ENCODE measurements around the gene TSHZ2. TPM values are rescaled to one million over a fixed set of nuclear protein-coding genes. Genes with fewer than 3 reads are reported as not detected.

The TSHZ2 gene
- total RNA-seq, 6 experiments from 2014 or later, result not detected

DNA sequence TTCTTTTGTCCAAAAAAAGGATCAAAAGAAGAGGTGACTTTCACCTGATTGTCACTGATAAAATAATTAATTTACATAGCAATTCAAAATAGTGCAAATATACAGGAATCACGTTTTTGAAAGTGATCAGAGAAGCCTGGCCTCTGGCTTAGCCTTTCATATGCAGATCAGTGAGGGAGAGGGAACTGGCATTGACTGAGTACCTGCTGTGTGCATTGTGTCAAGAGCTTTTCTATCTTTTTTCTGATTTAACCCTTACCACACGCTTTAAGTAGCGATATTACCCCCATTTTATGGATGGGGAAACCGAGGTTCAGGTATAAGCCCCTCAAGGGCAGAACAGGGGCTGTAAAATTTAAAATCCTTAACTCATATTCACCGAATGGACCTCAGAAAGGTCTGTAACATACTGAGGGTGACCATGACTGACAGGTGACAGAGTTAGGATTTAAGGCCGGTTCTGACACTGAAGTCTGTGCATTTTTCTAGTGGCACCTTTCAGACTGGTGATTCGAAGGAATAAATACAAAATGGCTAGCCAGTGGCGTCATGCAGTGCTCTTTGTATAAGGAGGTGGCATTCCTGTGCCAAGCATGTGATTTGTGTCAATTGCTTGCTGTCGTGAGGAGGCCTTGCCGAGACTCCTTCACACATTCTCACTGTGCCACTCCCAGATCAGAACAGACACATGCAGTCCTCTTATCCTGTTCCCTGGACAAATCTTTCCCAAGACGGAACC, 310.2 kb downstream of the TSHZ2 start:
- H3K27ac Mint-ChIP-seq, result no peak overlapping the region
- no peaks in the 10 kb centered on the region for H3K4me1 Mint-ChIP-seq (ENCODE audit: low read depth)
- no peaks in the 10 kb centered on the region; the same call in 1 of the 2 replicates for H3K27me3 Mint-ChIP-seq (ENCODE audit: insufficient read depth)
- H3K36me3 Mint-ChIP-seq (ENCODE audit: low read depth), result no peaks in the 10 kb centered on the region
- no peak overlapping the region for H3K4me3 Mint-ChIP-seq
- DNase-seq, result no peak
- peaks cover 11% of the 10 kb centered on the region for H3K9me3 Mint-ChIP-seq
- TF ChIP-seq, protein P1, sequence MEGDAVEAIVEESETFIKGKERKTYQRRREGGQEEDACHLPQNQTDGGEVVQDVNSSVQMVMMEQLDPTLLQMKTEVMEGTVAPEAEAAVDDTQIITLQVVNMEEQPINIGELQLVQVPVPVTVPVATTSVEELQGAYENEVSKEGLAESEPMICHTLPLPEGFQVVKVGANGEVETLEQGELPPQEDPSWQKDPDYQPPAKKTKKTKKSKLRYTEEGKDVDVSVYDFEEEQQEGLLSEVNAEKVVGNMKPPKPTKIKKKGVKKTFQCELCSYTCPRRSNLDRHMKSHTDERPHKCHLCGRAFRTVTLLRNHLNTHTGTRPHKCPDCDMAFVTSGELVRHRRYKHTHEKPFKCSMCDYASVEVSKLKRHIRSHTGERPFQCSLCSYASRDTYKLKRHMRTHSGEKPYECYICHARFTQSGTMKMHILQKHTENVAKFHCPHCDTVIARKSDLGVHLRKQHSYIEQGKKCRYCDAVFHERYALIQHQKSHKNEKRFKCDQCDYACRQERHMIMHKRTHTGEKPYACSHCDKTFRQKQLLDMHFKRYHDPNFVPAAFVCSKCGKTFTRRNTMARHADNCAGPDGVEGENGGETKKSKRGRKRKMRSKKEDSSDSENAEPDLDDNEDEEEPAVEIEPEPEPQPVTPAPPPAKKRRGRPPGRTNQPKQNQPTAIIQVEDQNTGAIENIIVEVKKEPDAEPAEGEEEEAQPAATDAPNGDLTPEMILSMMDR (IDR thresholded peaks at IDR 0.05), result no peak

DNA sequence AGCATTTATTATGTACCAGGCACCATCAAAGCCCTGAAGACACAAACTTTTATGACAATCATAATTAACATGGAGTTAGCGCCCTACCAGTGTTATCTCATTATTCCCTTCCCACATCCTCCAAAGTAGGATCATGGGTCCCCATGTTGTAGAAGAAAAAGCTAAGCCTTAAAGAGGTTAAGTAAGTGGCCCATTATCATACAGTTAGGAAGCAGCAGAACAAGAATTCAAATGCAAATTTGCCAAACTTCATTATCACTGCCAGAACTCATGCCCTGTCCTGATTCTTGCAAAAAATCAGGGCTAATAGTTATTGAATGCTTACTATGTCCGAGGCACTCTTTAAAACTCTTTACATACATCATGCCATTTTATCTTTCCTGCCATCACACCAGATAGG, 310.9 kb downstream of the TSHZ2 start:
- Mint-ChIP-seq H3K4me3 (no peak overlapping the region), H3K4me1 (ENCODE audit: low read depth) (no peaks in the 10 kb centered on the region), H3K36me3 (ENCODE audit: low read depth) (no peaks in the 10 kb centered on the region), H3K9me3 (peaks cover 11% of the 10 kb centered on the region), H3K27me3 (ENCODE audit: insufficient read depth) (no peaks in the 10 kb centered on the region; the same call in 1 of the 2 replicates), H3K27ac (no peak overlapping the region)
- DNase-seq, result no peak
- TF ChIP-seq, protein P1 (IDR thresholded peaks at IDR 0.05), result no peak

DNA sequence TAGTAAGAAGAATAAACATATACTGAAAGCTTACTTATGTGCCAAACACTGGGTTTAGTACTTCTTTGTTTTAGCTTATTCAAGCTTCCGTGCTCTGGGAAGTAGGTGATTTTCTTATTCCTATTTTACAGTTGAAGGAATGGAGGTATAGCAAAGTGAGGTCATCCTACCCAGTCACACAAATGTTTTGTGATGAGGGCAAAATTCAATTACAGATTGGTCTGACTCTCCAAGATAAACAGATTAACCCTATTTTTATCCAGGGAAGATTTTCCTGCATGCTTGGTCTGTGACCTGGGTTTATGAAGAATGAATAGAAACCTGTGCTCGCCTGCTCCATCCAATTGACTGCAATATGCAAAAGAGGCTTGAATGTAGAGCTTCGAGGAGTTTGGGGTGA, 311.4 kb downstream of the TSHZ2 start:
- Mint-ChIP-seq H3K9me3 (peaks cover 7% of the 10 kb centered on the region), H3K4me1 (ENCODE audit: low read depth) (no peaks in the 10 kb centered on the region), H3K36me3 (ENCODE audit: low read depth) (no peaks in the 10 kb centered on the region), H3K4me3 (no peak overlapping the region), H3K27ac (no peak overlapping the region), H3K27me3 (ENCODE audit: insufficient read depth) (no peaks in the 10 kb centered on the region)
- TF ChIP-seq, protein P1 (IDR thresholded peaks at IDR 0.05), result no peak
- DNase-seq, result no peak

DNA sequence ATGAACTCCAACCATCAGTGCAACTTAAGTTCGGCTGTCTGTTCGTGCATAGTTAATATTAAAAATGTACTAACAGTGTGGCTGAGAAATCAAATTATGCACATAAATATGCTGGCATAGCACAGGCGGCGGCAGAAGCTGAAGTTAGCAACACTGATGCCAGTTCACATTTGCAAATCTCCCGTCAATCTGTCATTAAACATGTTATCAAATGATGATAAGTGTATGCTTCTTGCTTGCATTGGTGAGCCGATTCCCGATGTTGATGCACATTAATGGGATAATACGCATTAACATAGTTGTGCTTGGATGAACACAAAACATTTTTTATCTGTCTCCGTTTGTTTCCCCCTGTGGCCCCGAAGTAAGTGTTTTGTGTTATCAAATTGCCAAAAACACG, 312.1 kb downstream of the TSHZ2 start:
- Mint-ChIP-seq H3K36me3 (ENCODE audit: low read depth) (no peaks in the 10 kb centered on the region), H3K27ac (no peak overlapping the region), H3K27me3 (ENCODE audit: insufficient read depth) (no peaks in the 10 kb centered on the region), H3K9me3 (peaks cover 7% of the 10 kb centered on the region), H3K4me3 (no peak overlapping the region), H3K4me1 (ENCODE audit: low read depth) (no peaks in the 10 kb centered on the region)
- DNase-seq, result no peak
- TF ChIP-seq, protein P1 (IDR thresholded peaks at IDR 0.05), result no peak

DNA sequence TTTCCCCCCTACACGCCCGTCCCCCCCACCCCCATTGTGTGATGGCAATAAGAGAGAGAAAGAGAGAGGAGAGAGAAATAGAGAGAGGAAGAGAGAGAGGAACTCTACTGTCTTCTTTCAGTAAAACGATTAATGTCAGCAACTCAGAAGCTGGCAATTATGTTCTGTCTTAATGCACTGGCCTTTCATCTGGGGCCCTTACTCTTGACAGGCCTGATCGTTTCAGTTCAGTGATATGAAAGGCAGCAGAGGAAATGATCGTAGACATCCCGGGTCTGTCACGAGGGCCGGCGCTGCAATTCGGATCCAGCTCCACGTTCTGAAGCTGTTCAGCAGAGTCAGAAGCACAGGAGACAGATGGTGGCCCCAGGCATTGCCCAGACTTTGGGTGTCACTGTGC, 312.5 kb downstream of the TSHZ2 start:
- Mint-ChIP-seq H3K4me1 (ENCODE audit: low read depth) (no peaks in the 10 kb centered on the region), H3K4me3 (no peak overlapping the region), H3K27ac (no peak overlapping the region), H3K36me3 (ENCODE audit: low read depth) (no peaks in the 10 kb centered on the region), H3K9me3 (peaks cover 7% of the 10 kb centered on the region), H3K27me3 (ENCODE audit: insufficient read depth) (no peaks in the 10 kb centered on the region)
- TF ChIP-seq, protein P1 (IDR thresholded peaks at IDR 0.05), result no peak
- no peak for DNase-seq
